DLD1 (cell line): ENCODE data around the gene NTRK3.
"Not testable (repeated sequence)": the region's sequence is repeated elsewhere in the genome, so short reads cannot be mapped to it uniquely, and the experiment has no call there.

Source experiments
- in situ Hi-C: cut with HindIII; loops from 2 replicates; pipeline ENCODE4 v1.10.0; 2017; ENCODE audit warnings: low sequenced_read_pairs

Gene NTRK3

GRCh38 chr15:88080616-88081015 lies 175.9 kb downstream of the NTRK3 start:
- in situ Hi-C loops, result no loop called here

GRCh38 chr15:88077296-88078020 lies 179.1 kb downstream of the NTRK3 start:
- in situ Hi-C loops, result no loop called here

GRCh38 chr15:88076328-88076727 lies 180.2 kb downstream of the NTRK3 start:
- in situ Hi-C loops, result no loop called here

GRCh38 chr15:88075102-88075501 lies 181.4 kb downstream of the NTRK3 start:
- in situ Hi-C loops, result no loop called here

- in situ Hi-C loops, result no loop called here
Observed at GRCh38 chr15:88074386-88074785, 182.2 kb downstream of the NTRK3 start.

- in situ Hi-C loops, result no loop called here
Observed at GRCh38 chr15:88073391-88073691, 183.2 kb downstream of the NTRK3 start.

GRCh38 chr15:88072598-88073390 lies 183.7 kb downstream of the NTRK3 start:
- in situ Hi-C loops, result no loop called here

GRCh38 chr15:88072133-88072532 lies 184.4 kb downstream of the NTRK3 start:
- in situ Hi-C loops, result not testable (repeated sequence)

GRCh38 chr15:88071141-88071540 lies 185.4 kb downstream of the NTRK3 start:
- in situ Hi-C loops, result no loop called here

GRCh38 chr15:88069561-88069960 lies 187.0 kb downstream of the NTRK3 start:
- in situ Hi-C loops, result no loop called here

- in situ Hi-C loops, result no loop called here
Observed at GRCh38 chr15:88067331-88067685, 189.2 kb downstream of the NTRK3 start.

- in situ Hi-C loops, result no loop called here
Observed at GRCh38 chr15:88066636-88067330, 189.8 kb downstream of the NTRK3 start.

- in situ Hi-C loops, result no loop called here
Observed at GRCh38 chr15:88061452-88061851, 195.1 kb downstream of the NTRK3 start.

- in situ Hi-C loops, result no loop called here
Observed at GRCh38 chr15:88060383-88060782, 196.2 kb downstream of the NTRK3 start.

GRCh38 chr15:88057836-88058235 lies 198.7 kb downstream of the NTRK3 start:
- in situ Hi-C loops, result no loop called here

- in situ Hi-C loops, result no loop called here
Observed at GRCh38 chr15:88049506-88049905, 207.0 kb downstream of the NTRK3 start.

- in situ Hi-C loops, result no loop called here
Observed at GRCh38 chr15:88048755-88049154, 207.8 kb downstream of the NTRK3 start.

GRCh38 chr15:88048237-88048636 lies 208.3 kb downstream of the NTRK3 start:
- in situ Hi-C loops, result no loop called here

GRCh38 chr15:88046576-88047129 lies 209.9 kb downstream of the NTRK3 start:
- in situ Hi-C loops, result no loop called here

- in situ Hi-C loops, result no loop called here
Observed at GRCh38 chr15:88043396-88043795, 213.1 kb downstream of the NTRK3 start.

GRCh38 chr15:88042047-88042446 lies 214.5 kb downstream of the NTRK3 start:
- in situ Hi-C loops, result no loop called here

- in situ Hi-C loops, result no loop called here
Observed at GRCh38 chr15:88040516-88040915, 216.0 kb downstream of the NTRK3 start.
